GM20431 (cell line): ENCODE measurements around the gene PEMT.

Experiments used
- in situ Hi-C: fragments of 300-500 bp; cut with MseI, MboI; formaldehyde crosslinking; loops from one replicate; pipeline ENCODE4 v1.15.0; 2020; ENCODE audit warnings: low sequenced_read_pairs; ENCODE audit not compliant: unreplicated experiment

Gene PEMT

DNA sequence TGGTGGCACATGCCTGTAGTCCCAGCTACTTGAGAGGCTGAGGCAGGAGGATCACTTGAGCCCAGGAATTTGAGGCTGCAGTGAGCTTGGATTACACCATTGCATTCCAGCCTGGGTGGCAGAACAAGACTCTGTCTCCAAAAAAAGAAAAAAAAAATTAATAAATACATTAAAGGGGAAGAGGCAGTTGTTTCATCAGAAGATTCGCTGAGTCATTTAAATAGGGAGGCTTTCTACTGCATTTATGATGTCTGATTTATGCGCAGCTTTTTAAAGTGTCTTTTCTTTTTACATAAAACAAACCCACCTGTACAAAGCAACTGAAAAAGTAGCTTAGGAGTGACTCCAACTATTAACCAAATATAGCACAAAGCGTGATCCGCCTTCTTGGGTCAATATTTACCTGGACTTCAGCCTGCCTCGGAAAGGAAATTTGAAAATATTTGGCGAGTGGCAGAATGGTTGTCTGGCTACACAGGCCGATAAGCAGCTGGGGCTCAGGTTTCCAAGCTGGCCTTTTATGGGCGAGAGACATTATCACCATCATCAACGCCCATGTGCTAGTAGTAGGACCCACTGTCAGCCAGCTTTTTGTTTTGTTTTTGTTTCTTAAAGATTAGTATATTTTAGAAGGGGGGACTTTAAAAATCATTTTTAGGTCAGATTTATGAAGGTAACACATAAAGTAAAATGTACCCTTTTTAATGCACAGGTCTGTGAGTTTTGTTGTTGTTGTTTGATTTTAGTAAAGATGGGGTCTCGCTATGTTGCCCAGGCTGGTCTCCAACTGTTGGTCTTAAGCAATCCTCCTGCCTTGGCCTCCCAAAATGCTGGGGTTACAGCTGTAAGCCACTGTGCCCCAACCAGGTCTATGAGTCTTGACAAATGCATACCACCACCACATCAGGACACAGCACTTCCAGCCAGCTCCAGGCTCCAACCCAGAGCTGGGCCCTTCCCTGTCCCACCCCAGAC lies 52.8 kb downstream of the PEMT start:
- in situ Hi-C loops: no loop called here

DNA sequence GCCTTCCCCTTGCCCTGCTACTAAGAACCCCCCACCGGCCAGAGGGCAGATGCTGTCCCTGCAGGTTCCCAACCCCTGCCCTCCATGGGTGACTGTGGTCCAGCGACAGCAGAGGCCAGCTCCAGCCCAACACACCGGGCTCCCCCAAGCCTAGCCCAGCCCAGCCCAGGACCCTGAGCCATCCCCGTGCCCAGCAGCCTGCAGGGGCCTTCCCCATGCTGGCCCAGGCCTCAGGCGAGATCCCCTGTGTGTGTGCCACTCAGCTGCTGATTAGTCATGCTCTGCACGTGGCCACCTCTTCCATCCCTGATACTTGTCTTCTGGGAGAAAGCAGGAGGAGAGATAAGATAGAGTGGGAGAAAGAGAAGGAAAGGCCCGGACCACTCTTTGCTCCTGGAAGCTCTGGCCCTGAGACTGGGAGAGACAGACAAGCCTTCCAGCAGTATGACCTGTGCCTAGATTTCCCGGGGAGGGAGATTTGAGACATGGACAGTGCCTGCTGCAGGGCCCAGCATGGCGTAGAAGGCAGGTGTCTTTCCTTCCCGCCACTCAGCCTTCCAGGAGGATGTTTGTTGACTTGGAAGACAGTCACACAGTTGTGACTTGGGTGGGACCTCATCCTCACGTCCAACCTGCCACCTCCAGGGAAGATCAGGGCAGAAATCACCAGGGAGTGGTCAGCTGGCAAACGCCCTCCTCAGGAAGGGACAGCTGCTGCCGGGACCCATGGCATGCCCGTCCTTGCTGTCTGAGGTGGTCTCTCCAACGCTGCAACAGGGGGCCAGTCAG lies 54.0 kb downstream of the PEMT start:
- in situ Hi-C loops: no loop called here

GRCh38 chr17:17536702-17537101 lies 54.8 kb downstream of the PEMT start:
- in situ Hi-C loops: no loop called here

- in situ Hi-C loops: no loop called here
Observed at GRCh38 chr17:17535957-17536356, 55.6 kb downstream of the PEMT start.

GRCh38 chr17:17533901-17534441 lies 57.5 kb downstream of the PEMT start:
- in situ Hi-C loops: no loop called here

DNA sequence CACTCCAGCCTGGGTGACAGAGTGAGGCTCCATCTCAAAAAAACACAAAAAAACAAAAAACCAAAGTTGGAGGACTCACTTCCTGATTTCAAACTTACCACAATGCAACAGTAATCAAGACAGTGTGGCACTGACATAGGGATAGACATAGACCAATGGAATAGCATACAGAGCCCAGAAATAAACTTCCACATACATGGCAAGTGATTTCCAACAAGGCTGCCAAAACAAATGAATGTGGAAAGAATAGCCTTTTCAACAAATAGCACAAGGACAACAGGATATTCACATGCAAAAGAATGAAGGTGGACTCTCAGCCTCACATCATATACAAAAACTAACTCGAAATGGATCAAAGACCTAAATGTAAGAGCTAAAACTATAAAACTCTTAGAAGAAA lies 58.5 kb downstream of the PEMT start:
- in situ Hi-C loops: no loop called here

GRCh38 chr17:17531156-17531555 lies 60.4 kb downstream of the PEMT start:
- in situ Hi-C loops: no loop called here

- in situ Hi-C loops: no loop called here
Observed at GRCh38 chr17:17528696-17529652, 62.5 kb downstream of the PEMT start.

GRCh38 chr17:17527956-17528500 lies 63.5 kb downstream of the PEMT start:
- in situ Hi-C loops: no loop called here

DNA sequence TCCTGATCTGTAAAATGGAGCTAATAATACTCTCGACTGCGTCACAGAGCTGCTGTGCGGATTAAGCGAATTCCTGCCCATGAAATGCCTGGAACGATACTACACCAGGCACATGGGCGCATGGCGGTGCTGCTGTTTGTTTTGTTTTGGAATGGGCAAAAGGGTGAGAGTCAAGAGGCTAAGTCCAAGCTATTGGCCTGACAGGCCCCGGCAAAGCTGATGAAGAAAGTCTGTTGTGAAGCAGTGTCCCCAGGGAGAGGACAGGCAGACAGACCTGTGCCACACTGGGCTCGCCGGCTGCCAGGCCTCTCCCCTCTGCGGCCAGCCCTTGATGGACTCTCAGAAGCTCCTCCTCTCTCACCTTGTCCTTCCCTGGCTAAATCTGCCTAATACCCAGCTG lies 64.0 kb downstream of the PEMT start:
- in situ Hi-C loops: no loop called here

DNA sequence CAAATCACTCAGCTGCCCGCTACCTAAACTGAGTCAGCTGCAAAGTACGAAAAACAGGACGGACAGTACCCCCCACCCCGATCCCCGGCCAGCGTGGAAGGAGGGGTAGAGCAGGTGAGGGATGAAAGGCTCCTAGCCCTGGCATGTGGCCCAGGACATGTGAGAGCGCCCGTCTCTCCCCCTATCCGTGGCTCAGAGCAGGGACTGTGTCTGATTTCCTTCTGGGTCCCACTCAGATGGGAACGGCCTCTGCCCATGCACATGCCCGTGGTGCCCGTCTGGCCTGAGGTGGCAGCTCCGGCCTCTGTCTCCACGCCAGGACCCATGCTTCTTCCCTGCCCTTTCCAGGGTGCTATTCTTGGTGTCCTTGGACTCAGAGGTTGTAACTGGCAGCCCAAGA lies 65.1 kb downstream of the PEMT start:
- in situ Hi-C loops: no loop called here

DNA sequence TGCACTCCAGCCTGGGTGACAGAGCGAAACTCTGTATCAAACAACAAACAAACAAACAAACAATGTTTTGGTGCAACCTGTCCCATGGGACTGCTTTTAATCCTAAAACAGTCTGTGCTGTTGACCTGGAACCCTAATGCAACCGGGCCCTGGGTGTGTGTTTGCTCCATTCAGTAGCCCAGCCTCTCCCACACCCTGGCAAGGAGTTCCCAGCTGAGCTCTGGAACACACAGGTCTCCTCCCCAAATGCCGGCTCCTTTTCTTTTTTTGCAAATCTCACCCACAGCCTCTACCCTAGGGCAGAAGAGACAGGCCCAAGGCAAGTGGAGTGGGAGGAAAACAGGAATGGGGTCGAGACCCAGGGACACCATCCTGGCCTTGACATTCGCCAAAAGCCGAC lies 65.6 kb downstream of the PEMT start:
- in situ Hi-C loops: no loop called here

- in situ Hi-C loops: no loop called here
Observed at GRCh38 chr17:17525311-17525710, 66.2 kb downstream of the PEMT start.

DNA sequence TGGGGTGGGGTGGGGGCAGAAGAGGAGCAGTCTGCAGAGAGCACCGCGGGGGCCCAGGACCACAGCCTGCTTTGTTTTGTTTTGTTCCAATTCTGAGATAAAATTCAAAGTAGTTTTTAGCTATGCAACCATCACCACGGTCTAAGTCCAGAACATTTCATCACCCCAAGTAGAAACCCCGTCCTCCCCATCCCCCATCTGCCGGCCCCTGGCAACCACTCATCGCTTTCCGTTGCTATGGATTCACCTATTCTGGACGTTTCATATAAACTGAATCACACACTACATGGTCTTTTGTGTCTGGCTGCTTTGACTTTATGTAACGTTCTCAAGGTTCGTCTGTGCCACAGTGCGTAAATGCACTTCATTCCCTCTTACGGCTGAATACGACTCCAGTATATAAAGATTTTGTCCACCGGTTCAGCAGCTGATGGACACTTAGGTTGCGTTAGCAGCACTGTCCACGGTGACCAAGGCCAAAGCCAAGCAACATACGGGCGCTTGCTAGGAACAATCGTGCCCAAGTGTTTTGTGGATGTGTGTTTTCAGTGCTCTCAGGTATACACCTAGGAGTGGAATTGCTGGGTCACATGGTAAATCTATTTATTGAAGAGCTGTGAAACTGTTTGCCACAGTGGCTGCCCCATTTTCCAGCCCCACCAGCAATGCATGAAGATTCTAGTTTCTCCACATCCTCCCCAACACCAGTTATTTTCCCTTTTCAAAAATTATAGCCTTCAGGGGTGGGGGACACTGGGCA lies 67.6 kb downstream of the PEMT start:
- in situ Hi-C loops: no loop called here

GRCh38 chr17:17523001-17523730 lies 68.3 kb downstream of the PEMT start:
- in situ Hi-C loops: no loop called here

GRCh38 chr17:17520599-17521232 lies 70.8 kb downstream of the PEMT start:
- in situ Hi-C loops: no loop called here

DNA sequence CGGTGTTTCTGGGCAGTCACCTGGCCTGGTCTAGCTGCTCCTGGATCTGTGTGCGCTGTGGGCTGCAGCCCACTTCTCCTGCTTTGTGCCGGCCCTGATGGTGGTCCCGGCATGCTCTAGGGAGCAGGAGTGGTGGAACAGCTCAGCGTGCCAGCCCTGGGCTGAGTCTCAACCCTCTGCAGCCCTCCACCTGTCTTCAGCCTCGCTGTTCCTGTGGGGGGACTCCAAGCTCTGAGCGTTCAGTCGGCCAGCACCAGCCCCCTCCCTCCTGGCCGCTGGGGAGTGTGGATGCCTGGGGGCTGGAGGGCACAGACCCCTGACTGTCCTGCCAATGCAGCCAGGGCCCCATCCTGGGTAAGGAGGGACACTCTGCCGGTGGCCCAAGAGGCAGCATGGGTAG lies 71.6 kb downstream of the PEMT start:
- in situ Hi-C loops: no loop called here

DNA sequence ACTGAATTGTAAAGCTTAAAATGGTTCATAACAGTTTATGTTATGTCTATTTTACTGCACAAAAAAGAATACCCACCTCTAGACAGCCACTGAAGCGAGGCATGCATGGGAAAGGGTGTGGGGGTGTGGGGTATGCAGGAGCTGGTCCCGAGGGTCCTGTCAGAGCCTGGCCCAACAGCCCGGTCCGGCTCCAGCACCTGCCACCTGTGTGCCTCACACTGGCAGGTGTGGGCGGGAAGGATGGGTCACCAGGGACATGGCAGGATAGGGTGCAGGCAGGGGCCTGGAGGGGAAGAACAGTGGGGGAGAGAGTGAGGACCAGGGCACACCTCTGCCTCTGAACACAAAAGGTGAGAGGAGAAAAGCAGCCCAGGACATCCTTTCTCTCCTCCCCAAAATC lies 72.6 kb downstream of the PEMT start:
- in situ Hi-C loops: no loop called here
